HG02943 (cell line): ENCODE measurements around the gene ZEB1.
"Not testable (repeated sequence)": the region's sequence is repeated elsewhere in the genome, so short reads cannot be mapped to it uniquely, and the experiment has no call there.

Experiments
- ATAC-seq: cut with Tn5 transposase; IDR thresholded peaks from one replicate; pipeline ENCODE4 v1.9.1; 2021; ENCODE audit warnings: mild to moderate bottlenecking, low read depth, moderate library complexity; ENCODE audit not compliant: unreplicated experiment

ZEB1 gene

DNA sequence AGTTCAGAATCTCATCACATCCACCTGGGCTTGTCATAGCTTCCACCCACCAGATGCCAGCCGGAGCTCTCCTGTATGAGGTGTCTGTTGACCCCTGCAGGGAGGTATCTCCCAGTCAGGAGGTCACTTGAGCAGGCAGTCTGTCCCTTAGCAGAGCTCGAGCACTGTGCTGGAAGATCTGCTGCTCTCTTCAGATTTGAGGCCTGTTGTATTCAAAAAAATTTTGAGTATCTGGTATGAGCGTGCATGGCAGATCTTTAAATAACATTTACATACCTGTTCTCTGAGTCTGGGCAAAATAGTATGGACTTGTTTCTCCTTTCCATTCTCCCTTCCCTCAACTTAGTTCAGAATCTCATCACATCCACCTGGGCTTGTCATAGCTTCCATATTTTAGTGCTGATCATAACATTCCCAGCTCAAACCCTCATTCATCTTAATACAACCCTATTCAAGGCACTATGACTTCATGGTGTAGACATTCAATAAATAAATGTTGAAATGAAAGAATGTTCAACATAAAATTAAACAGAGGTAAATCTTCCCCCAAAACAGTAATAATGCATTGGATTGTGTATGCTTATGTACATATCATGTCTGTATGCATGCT, 249.3 kb downstream of the ZEB1 start:
- not testable (repeated sequence) for ATAC-seq

DNA sequence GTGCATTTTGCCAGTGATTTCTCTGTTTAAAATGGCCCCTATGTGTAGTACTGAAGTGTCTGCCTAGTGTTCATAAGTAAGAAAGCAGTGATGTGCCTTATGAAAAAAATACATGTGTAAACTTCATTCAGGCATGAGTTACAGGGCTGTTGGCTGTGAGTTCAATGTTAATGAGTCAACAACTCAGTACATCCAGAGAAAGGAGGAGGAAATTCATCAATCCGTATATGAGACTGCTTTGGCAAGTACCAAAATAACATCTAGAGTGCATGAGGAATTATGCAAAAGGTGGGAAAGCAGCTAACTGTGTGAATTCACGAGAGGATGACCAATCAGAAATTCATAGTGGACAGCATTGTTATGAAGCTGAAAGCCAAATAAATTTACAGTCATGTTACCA, 255.6 kb downstream of the ZEB1 start:
- ATAC-seq, result no peak

- ATAC-seq, result no peak
These were observed 259.3 kb downstream of the ZEB1 start for GRCh38 chr10:31578181-31578852.

DNA sequence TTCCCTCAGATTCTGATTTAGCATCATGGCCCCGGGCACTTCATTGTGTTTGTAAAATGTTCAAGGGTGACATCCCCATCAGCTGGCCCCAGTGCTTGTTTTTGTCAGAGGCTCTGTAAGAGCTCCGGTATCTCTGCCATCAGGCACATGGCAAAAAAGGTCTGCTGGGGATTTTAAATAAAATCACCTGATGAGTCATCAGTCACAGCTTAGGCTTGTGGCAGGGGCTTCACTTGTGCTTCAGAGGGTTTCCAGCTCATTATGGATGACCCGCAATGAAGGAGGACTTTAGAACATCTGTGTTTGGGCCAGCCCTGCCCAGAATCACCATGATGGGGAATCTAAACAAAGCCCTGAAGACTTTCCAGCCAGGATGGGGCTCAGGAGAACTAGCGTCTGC, 259.9 kb downstream of the ZEB1 start:
- no peak for ATAC-seq
